Coronary artery (tissue), 2 donors: Measurements from ENCODE around the gene CXCL12.
A peak's percentile ranks its signal among the peaks of the same experiment; 100 is the strongest.

Experiments
- DNase-seq: peaks from one replicate; pipeline ENCODE4 v3.0.0-alpha.2; 2017; ENCODE audit warnings: low spot score
- H3K27ac ChIP-seq, 2 donors: fragments of 200-600 bp; sonication (generic); one replicate each; pipeline ENCODE4 v1.5.1; 2016 to 2019
- H3K4me3 ChIP-seq: fragments of 200-600 bp; sonication (generic); 2 replicates; pipeline ENCODE4 v1.5.1; 2016; ENCODE audit warnings: mild to moderate bottlenecking, moderate library complexity
- CTCF ChIP-seq: fragments of 200-600 bp; sonication (generic); IDR thresholded peaks from one replicate; pipeline ENCODE4 v1.5.1; 2019; ENCODE audit warnings: antibody characterized with exemption

The CXCL12 gene

DNA sequence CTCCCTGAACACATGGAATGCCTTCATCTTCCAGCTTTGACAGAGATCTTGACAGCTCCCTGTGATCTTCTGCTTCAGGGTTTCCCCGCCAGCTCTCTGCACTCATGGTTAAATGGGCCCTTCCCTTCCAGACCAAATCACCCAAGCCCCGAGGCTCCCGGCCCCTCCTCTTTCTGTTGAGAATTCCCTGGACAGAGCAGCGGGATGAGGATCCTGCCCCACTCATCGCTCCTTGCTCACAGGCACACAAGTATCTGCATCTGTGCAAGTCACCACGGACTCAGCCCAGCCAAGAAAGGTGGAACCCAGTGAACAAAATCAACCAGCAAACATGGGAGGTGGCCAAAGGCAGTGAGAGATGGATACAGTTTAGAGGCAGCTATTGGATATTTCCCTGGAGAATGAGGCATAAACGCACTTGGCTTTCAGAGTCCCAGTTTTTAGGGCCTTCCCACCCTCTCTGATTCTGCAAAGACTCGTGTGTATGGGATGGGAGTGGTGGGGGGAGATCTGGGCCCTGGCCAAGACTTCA is 37.7 kb upstream of the CXCL12 start:
- no peak overlapping the region for H3K27ac ChIP-seq
- no peak overlapping the region for H3K4me3 ChIP-seq
- TF ChIP-seq CTCF, result no peak
- no peak for DNase-seq

GRCh38 chr10:44422153-44422552 is 37.3 kb upstream of the CXCL12 start:
- Histone ChIP-seq H3K4me3 (no peak overlapping the region), H3K27ac (no peak overlapping the region)
- DNase-seq, result no peak
- TF ChIP-seq CTCF, result no peak

DNA sequence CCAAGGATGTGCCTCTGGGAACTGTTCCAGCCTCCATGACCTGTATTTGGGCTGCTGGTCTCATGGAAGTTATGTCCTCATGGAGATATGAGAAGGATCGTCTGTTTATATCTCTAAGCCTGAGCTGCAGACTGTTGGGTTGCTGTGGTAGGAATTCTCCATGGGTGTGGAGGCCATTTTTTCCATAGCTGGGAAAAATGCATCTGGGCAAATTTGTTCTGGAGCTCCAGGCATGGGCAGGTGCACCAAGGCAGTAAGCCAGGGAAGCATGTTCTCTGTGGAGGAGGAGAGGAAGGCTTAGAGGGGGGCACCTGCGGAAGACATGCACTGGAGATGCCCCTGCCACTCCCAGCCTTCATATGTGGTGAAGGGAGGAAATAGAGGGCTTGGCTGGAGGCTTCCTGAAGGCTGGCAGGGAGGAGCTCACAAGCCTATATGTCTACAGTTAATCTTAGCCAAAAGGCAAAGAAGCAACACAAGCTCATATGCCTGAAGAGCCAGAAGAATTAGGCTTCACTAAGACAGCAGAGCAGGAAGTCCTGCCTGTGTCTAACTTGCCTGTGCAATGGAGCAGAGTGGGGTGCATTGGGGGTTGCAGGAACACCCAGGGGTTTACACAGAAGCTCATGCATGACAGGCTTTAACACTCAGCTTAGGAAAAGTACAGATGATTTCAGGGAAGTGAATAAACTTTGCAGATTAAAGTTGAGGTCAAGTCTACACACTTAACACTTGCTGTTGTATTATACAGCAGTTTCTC is 35.1 kb upstream of the CXCL12 start:
- no peak for DNase-seq
- TF ChIP-seq CTCF, result no peak
- Histone ChIP-seq H3K4me3 (no peak overlapping the region), H3K27ac (no peak overlapping the region)

GRCh38 chr10:44418637-44419036 is 33.7 kb upstream of the CXCL12 start:
- Histone ChIP-seq H3K27ac (no peak overlapping the region), H3K4me3 (no peak overlapping the region)
- no peak for TF ChIP-seq CTCF
- DNase-seq, result peak; percentile 33

- no peak overlapping the region for H3K4me3 ChIP-seq
- TF ChIP-seq CTCF, result no peak
- peak; percentile 41 for DNase-seq
- no peak overlapping the region for H3K27ac ChIP-seq
These were observed 32.9 kb upstream of the CXCL12 start for GRCh38 chr10:44417761-44418160.

- peak; percentile 14 for DNase-seq
These were observed 32.0 kb upstream of the CXCL12 start for GRCh38 chr10:44416936-44417335.

More at GRCh38 chr10:44416936-44417335, 32.0 kb upstream of the CXCL12 start:
- Histone ChIP-seq H3K4me3 (peak overlapping the region; percentile 36), H3K27ac (peak overlapping the region in 1 of 2 donors; percentile 72)
- no peak for TF ChIP-seq CTCF
